ENCODE data around the gene TTC23L.

Gene TTC23L

GRCh38 chr5:34903260-34903659 lies 64.3 kb downstream of the TTC23L start:
- no peak overlapping the region for H2BK12ac ChIP-seq (ENCODE audit: low read length)
- no peaks in the 10 kb centered on the region for H3K27me3 ChIP-seq (ENCODE audit: control insufficient read depth in 3 of 3, insufficient read depth in 3 of 3, low read depth in 1 of 3, low read length in 3 of 3)
- no peak overlapping the region for H2BK5ac ChIP-seq (ENCODE audit: low read length)
- H3K79me1 ChIP-seq (ENCODE audit: low read depth, low read length), result no peaks in the 10 kb centered on the region
- WGBS, 2 donors (ENCODE audit: extremely low coverage in 2 of 2, insufficient read length in 2 of 2, insufficient replicate concordance in 1 of 2), result no CpG with 5 or more reads among the region's 1 CpG
- H3K4me2 ChIP-seq (ENCODE audit: insufficient read depth, low read length, poor library complexity, severe bottlenecking), result no peak overlapping the region
- H3K14ac ChIP-seq (ENCODE audit: low read length), result no peak overlapping the region
- H3K9me3 ChIP-seq (replicated peaks in 1 of 2; ENCODE audit: control insufficient read depth in 2 of 2, insufficient read depth in 1 of 2, low read depth in 1 of 2, low read length in 2 of 2), result no peaks in the 10 kb centered on the region
- H2BK15ac ChIP-seq (ENCODE audit: low read length), result no peak overlapping the region
- H4K91ac ChIP-seq (ENCODE audit: low read depth, low read length, poor library complexity), result no peak overlapping the region
- no peak overlapping the region for H2AK5ac ChIP-seq (ENCODE audit: low read depth, low read length)
- H3K4me3 ChIP-seq (ENCODE audit: low read length in 2 of 2), result no peak overlapping the region
- H3K36me3 ChIP-seq (replicated peaks in 1 of 2; ENCODE audit: control insufficient read depth in 2 of 2, insufficient read depth in 2 of 2, low read length in 2 of 2), result peaks cover 7 to 54% of the 10 kb centered on the region in 2 donors
- no peak overlapping the region for H2AFZ ChIP-seq (ENCODE audit: low read length)
- DNase-seq (ENCODE audit: low spot score), result no peak
- no peaks in the 10 kb centered on the region for H3K4me1 ChIP-seq (ENCODE audit: control insufficient read depth in 2 of 2, insufficient read depth in 1 of 2, low read depth in 1 of 2, low read length in 2 of 2)
- H2BK120ac ChIP-seq (ENCODE audit: low read depth, low read length), result no peak overlapping the region
- H3K27ac ChIP-seq (replicated peaks; ENCODE audit: low read length), result no peak overlapping the region
- H3K4ac ChIP-seq (ENCODE audit: low read length), result no peak overlapping the region
- no peak overlapping the region for H3K18ac ChIP-seq (ENCODE audit: low read length)
- no peak overlapping the region for H3K9ac ChIP-seq (ENCODE audit: low read depth, low read length, poor library complexity)
- H3K23ac ChIP-seq (ENCODE audit: low read depth, low read length, poor library complexity), result no peak overlapping the region
- H4K8ac ChIP-seq (ENCODE audit: low read depth, low read length), result no peak overlapping the region

GRCh38 chr5:34905564-34905963 lies 66.6 kb downstream of the TTC23L start:
- Histone ChIP-seq H2BK120ac (ENCODE audit: low read depth, low read length) (no peak overlapping the region), H3K4ac (ENCODE audit: low read length) (no peak overlapping the region), H3K36me3 (replicated peaks in 1 of 2; ENCODE audit: control insufficient read depth in 2 of 2, insufficient read depth in 2 of 2, low read length in 2 of 2) (peaks cover 11 to 71% of the 10 kb centered on the region in 2 donors), H2BK15ac (ENCODE audit: low read length) (no peak overlapping the region), H4K91ac (ENCODE audit: low read depth, low read length, poor library complexity) (no peak overlapping the region), H3K23ac (ENCODE audit: low read depth, low read length, poor library complexity) (no peak overlapping the region), H2BK5ac (ENCODE audit: low read length) (no peak overlapping the region), H2BK12ac (ENCODE audit: low read length) (no peak overlapping the region), H3K4me2 (ENCODE audit: insufficient read depth, low read length, poor library complexity, severe bottlenecking) (no peak overlapping the region), H3K4me1 (ENCODE audit: control insufficient read depth in 2 of 2, insufficient read depth in 1 of 2, low read depth in 1 of 2, low read length in 2 of 2) (no peaks in the 10 kb centered on the region), H2AK5ac (ENCODE audit: low read depth, low read length) (no peak overlapping the region), H2AFZ (ENCODE audit: low read length) (no peak overlapping the region), H3K27ac (replicated peaks; ENCODE audit: low read length) (no peak overlapping the region), H3K18ac (ENCODE audit: low read length) (no peak overlapping the region), H3K4me3 (ENCODE audit: low read length in 2 of 2) (no peak overlapping the region), H3K27me3 (ENCODE audit: control insufficient read depth in 3 of 3, insufficient read depth in 3 of 3, low read depth in 1 of 3, low read length in 3 of 3) (no peaks in the 10 kb centered on the region), H3K9me3 (replicated peaks in 1 of 2; ENCODE audit: control insufficient read depth in 2 of 2, insufficient read depth in 1 of 2, low read depth in 1 of 2, low read length in 2 of 2) (no peaks in the 10 kb centered on the region), H3K79me1 (ENCODE audit: low read depth, low read length) (no peaks in the 10 kb centered on the region), H3K9ac (ENCODE audit: low read depth, low read length, poor library complexity) (no peak overlapping the region), H3K14ac (ENCODE audit: low read length) (no peak overlapping the region), H4K8ac (ENCODE audit: low read depth, low read length) (no peak overlapping the region)
- WGBS, 2 donors (ENCODE audit: extremely low coverage in 2 of 2, insufficient read length in 2 of 2, insufficient replicate concordance in 1 of 2), result no CpG with 5 or more reads among the region's 2 CpGs
- DNase-seq (ENCODE audit: low spot score), result no peak

GRCh38 chr5:34913072-34913471 lies 74.1 kb downstream of the TTC23L start:
- Histone ChIP-seq H3K27me3 (ENCODE audit: control insufficient read depth in 3 of 3, insufficient read depth in 3 of 3, low read depth in 1 of 3, low read length in 3 of 3) (no peaks in the 10 kb centered on the region), H3K36me3 (replicated peaks in 1 of 2; ENCODE audit: control insufficient read depth in 2 of 2, insufficient read depth in 2 of 2, low read length in 2 of 2) (peaks cover 11 to 59% of the 10 kb centered on the region in 2 donors), H2AK5ac (ENCODE audit: low read depth, low read length) (no peak overlapping the region), H2BK5ac (ENCODE audit: low read length) (no peak overlapping the region), H2BK120ac (ENCODE audit: low read depth, low read length) (no peak overlapping the region), H3K23ac (ENCODE audit: low read depth, low read length, poor library complexity) (no peak overlapping the region), H3K4me1 (ENCODE audit: control insufficient read depth in 2 of 2, insufficient read depth in 1 of 2, low read depth in 1 of 2, low read length in 2 of 2) (peaks cover 4 to 8% of the 10 kb centered on the region in 2 donors), H3K18ac (ENCODE audit: low read length) (no peak overlapping the region), H4K91ac (ENCODE audit: low read depth, low read length, poor library complexity) (no peak overlapping the region), H2BK15ac (ENCODE audit: low read length) (no peak overlapping the region), H3K27ac (replicated peaks; ENCODE audit: low read length) (no peak overlapping the region), H3K9me3 (replicated peaks in 1 of 2; ENCODE audit: control insufficient read depth in 2 of 2, insufficient read depth in 1 of 2, low read depth in 1 of 2, low read length in 2 of 2) (no peaks in the 10 kb centered on the region), H2BK12ac (ENCODE audit: low read length) (no peak overlapping the region), H3K4ac (ENCODE audit: low read length) (no peak overlapping the region), H3K4me2 (ENCODE audit: insufficient read depth, low read length, poor library complexity, severe bottlenecking) (no peak overlapping the region), H2AFZ (ENCODE audit: low read length) (no peak overlapping the region), H3K4me3 (ENCODE audit: low read length in 2 of 2) (no peak overlapping the region), H4K8ac (ENCODE audit: low read depth, low read length) (no peak overlapping the region), H3K9ac (ENCODE audit: low read depth, low read length, poor library complexity) (no peak overlapping the region), H3K14ac (ENCODE audit: low read length) (no peak overlapping the region), H3K79me1 (ENCODE audit: low read depth, low read length) (peaks cover 5% of the 10 kb centered on the region)
- DNase-seq (ENCODE audit: low spot score), result no peak
- WGBS, 2 donors (ENCODE audit: extremely low coverage in 2 of 2, insufficient read length in 2 of 2, insufficient replicate concordance in 1 of 2), result no CpG with 5 or more reads among the region's 2 CpGs

- DNase-seq (ENCODE audit: low spot score), result no peak
- peak overlapping the region; percentile 88 for H3K27ac ChIP-seq (replicated peaks; ENCODE audit: low read length)
Observed at GRCh38 chr5:34914671-34915138, 75.7 kb downstream of the TTC23L start.

More at GRCh38 chr5:34914671-34915138, 75.7 kb downstream of the TTC23L start:
- H3K23ac ChIP-seq (ENCODE audit: low read depth, low read length, poor library complexity), result no peak overlapping the region
- H2BK120ac ChIP-seq (ENCODE audit: low read depth, low read length), result no peak overlapping the region
- peaks cover 4 to 8% of the 10 kb centered on the region in 2 donors for H3K4me1 ChIP-seq (ENCODE audit: control insufficient read depth in 2 of 2, insufficient read depth in 1 of 2, low read depth in 1 of 2, low read length in 2 of 2)
- H3K9ac ChIP-seq (ENCODE audit: low read depth, low read length, poor library complexity), result peak overlapping the region; percentile 65
- H3K4ac ChIP-seq (ENCODE audit: low read length), result no peak overlapping the region
- peaks cover 9 to 60% of the 10 kb centered on the region in 2 donors for H3K36me3 ChIP-seq (replicated peaks in 1 of 2; ENCODE audit: control insufficient read depth in 2 of 2, insufficient read depth in 2 of 2, low read length in 2 of 2)
- no CpG with 5 or more reads among the region's 20 CpGs for WGBS, 2 donors (ENCODE audit: extremely low coverage in 2 of 2, insufficient read length in 2 of 2, insufficient replicate concordance in 1 of 2)
- no peak overlapping the region for H4K8ac ChIP-seq (ENCODE audit: low read depth, low read length)
- peak overlapping the region; percentile 94 to 95 for H3K4me3 ChIP-seq (ENCODE audit: low read length in 2 of 2)
- H2BK15ac ChIP-seq (ENCODE audit: low read length), result no peak overlapping the region
- H3K4me2 ChIP-seq (ENCODE audit: insufficient read depth, low read length, poor library complexity, severe bottlenecking), result peak overlapping the region; percentile 66
- no peak overlapping the region for H2BK12ac ChIP-seq (ENCODE audit: low read length)
- no peaks in the 10 kb centered on the region for H3K27me3 ChIP-seq (ENCODE audit: control insufficient read depth in 3 of 3, insufficient read depth in 3 of 3, low read depth in 1 of 3, low read length in 3 of 3)
- no peak overlapping the region for H2AK5ac ChIP-seq (ENCODE audit: low read depth, low read length)
- H3K9me3 ChIP-seq (replicated peaks in 1 of 2; ENCODE audit: control insufficient read depth in 2 of 2, insufficient read depth in 1 of 2, low read depth in 1 of 2, low read length in 2 of 2), result no peaks in the 10 kb centered on the region
- H3K14ac ChIP-seq (ENCODE audit: low read length), result no peak overlapping the region
- H2AFZ ChIP-seq (ENCODE audit: low read length), result peak overlapping the region; percentile 95
- H3K79me1 ChIP-seq (ENCODE audit: low read depth, low read length), result peaks cover 5% of the 10 kb centered on the region
- no peak overlapping the region for H3K18ac ChIP-seq (ENCODE audit: low read length)
- H4K91ac ChIP-seq (ENCODE audit: low read depth, low read length, poor library complexity), result no peak overlapping the region
- H2BK5ac ChIP-seq (ENCODE audit: low read length), result no peak overlapping the region
